OCI-LY1 (cell line): Measurements from ENCODE around the gene HOXD13.

ENCODE experiments used
- EZH2 ChIP-seq: fragments of 200-600 bp; sonication (generic), shearing (Covaris generic); IDR thresholded peaks from 2 replicates; pipeline ENCODE4 v1.8.0; 2017; ENCODE audit warnings: borderline replicate concordance, mixed run types, mild to moderate bottlenecking, antibody characterized with exemption, low read length, moderate library complexity, mixed read lengths
- TF ChIP-seq, protein P1 (sequence below): fragments of 200-600 bp; sonication (generic), shearing (Covaris generic); IDR thresholded peaks from 2 replicates; pipeline ENCODE4 v1.5.1; 2017; ENCODE audit warnings: mild to moderate bottlenecking, antibody characterized with exemption, low read length, moderate library complexity, mixed read lengths

DNA sequence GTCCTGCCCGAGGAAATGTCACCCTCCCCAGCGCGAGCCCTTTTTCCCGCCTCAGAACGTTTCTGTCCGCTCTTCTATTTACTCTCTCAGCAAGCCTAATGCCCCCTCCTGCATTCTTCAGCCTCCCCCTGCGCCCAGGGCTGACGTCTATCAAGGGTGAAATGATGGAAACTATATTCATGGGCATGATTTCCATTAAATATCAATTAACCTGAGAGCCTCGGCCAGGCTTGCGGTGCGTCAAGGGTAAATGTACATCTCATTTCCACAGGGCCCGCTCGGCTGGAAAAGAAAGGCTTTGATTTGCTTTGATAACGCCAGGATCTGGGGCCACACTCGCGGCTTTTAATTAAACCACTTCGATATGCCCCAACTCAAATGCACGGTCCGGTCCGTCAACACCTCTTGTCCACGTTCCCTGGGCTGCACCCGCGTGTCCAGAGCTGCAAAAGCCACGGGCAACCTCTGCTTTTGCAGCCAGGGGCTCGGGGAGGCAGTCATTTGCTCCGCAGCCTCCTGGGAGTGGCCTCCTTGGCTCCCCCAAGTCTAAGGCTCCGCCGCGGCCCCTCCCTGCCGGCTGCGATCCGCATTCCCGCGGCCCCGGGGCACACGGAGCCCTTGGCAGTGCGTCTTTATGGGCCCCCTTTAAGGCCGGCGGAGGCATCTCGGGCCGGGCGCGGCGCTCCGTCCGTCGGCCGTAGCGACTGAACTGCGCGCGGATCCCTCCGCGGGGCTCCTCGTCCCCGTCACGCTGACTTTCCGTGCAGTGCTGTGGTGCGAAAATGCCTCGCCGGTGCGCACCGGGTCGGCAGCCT is 36.7 kb downstream of the HOXD13 start, which contains the start of gene HOXD8:
- TF ChIP-seq, protein P1, sequence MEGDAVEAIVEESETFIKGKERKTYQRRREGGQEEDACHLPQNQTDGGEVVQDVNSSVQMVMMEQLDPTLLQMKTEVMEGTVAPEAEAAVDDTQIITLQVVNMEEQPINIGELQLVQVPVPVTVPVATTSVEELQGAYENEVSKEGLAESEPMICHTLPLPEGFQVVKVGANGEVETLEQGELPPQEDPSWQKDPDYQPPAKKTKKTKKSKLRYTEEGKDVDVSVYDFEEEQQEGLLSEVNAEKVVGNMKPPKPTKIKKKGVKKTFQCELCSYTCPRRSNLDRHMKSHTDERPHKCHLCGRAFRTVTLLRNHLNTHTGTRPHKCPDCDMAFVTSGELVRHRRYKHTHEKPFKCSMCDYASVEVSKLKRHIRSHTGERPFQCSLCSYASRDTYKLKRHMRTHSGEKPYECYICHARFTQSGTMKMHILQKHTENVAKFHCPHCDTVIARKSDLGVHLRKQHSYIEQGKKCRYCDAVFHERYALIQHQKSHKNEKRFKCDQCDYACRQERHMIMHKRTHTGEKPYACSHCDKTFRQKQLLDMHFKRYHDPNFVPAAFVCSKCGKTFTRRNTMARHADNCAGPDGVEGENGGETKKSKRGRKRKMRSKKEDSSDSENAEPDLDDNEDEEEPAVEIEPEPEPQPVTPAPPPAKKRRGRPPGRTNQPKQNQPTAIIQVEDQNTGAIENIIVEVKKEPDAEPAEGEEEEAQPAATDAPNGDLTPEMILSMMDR = no peak
- TF ChIP-seq EZH2 = no peak
